OCI-LY3 (cell line): ENCODE data around the gene PRDM16.

Experiments used
- EZH2phosphoT487 ChIP-seq: fragments of 200-600 bp; shearing (Covaris generic); IDR thresholded peaks from 2 replicates; pipeline ENCODE4 v1.6.1; 2018; ENCODE audit warnings: antibody characterized with exemption, mixed run types, low read depth
- TF ChIP-seq, protein P1 (sequence below): fragments of 200-600, 300-600 bp; sonication (generic); IDR thresholded peaks from 2 replicates; pipeline ENCODE4 v1.5.1; 2014; ENCODE audit warnings: antibody characterized with exemption, low read length, low read depth

DNA sequence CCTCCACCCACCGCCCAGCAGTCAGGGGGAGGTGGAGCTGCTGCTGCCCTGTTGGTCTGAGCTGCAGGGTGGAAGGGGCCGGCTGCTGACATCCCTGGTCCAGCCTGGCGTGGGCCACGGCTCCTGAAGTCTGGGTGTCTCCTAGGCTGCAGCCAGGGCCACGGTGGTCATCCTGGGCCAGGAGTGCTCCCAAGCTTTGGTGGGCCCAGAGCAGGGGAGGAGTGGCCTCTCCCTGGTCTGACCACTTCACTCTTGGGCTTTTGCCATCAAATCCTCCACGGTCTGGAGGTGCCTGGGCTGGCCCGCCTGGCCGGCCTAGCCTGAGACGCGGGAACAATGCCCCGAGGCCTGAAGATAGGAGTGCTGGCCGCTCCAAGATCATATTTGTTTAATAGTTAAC, 5.8 kb downstream of the PRDM16 start:
- TF ChIP-seq, protein P1, sequence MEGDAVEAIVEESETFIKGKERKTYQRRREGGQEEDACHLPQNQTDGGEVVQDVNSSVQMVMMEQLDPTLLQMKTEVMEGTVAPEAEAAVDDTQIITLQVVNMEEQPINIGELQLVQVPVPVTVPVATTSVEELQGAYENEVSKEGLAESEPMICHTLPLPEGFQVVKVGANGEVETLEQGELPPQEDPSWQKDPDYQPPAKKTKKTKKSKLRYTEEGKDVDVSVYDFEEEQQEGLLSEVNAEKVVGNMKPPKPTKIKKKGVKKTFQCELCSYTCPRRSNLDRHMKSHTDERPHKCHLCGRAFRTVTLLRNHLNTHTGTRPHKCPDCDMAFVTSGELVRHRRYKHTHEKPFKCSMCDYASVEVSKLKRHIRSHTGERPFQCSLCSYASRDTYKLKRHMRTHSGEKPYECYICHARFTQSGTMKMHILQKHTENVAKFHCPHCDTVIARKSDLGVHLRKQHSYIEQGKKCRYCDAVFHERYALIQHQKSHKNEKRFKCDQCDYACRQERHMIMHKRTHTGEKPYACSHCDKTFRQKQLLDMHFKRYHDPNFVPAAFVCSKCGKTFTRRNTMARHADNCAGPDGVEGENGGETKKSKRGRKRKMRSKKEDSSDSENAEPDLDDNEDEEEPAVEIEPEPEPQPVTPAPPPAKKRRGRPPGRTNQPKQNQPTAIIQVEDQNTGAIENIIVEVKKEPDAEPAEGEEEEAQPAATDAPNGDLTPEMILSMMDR = no peak
- TF ChIP-seq EZH2phosphoT487 = no peak
